ENCODE measurements around the gene TAS2R41. TPM values are rescaled to one million over a fixed set of nuclear protein-coding genes. Genes with fewer than 3 reads are reported as not detected.

Gene TAS2R41
- polyA plus RNA-seq (not detected in 3 replicates), polyA minus RNA-seq (1.0 to 1.2 TPM in 2 of 3 replicates, not detected in the other)
- not detected for polyA plus RNA-seq (2011; ENCODE audit: low read depth)
- not detected in 2 replicates for polyA plus RNA-seq (2011; cell fraction: cytosol; rRNA removed)
- 0.27 and 0.45 TPM in 2 replicates for polyA plus RNA-seq (2011; cell fraction: nucleus; rRNA removed)
- polyA plus RNA-seq (2012; ENCODE audit: low replicate concordance), result not detected in 2 replicates
- not detected for polyA minus RNA-seq (2011; cell fraction: cytosol; rRNA and poly(A)+ RNA removed)
- polyA minus RNA-seq (2011; cell fraction: nucleus; rRNA and poly(A)+ RNA removed), result 0.84 and 1.9 TPM in 2 replicates

GRCh38 chr7:143477501-143478150, at the start of gene TAS2R41:
Gene TAS2R41, plus strand, starts transcription at chr7:143477873. Its CDS starts 0 bp downstream, at chr7:143477873.
- Histone ChIP-seq H4K20me1 (ENCODE audit: control insufficient read depth, extremely low read depth, insufficient read depth, low read length) (no peaks in the 10 kb centered on the region), H3K79me2 (ENCODE audit: control insufficient read depth, insufficient read depth, low read length) (no peaks in the 10 kb centered on the region), H3K9me3 (ENCODE audit: control insufficient read depth, low read depth, low read length) (no peaks in the 10 kb centered on the region), H3K36me3 (ENCODE audit: control insufficient read depth in 2 of 2, extremely low read depth in 1 of 2, insufficient read depth in 2 of 2, low read length in 2 of 2) (no peaks in the 10 kb centered on the region), H3K27ac (ENCODE audit: control insufficient read depth, insufficient read depth, low read length) (no peak within 1 kb of the TSS), H3K4me1 (ENCODE audit: control insufficient read depth, extremely low read depth, insufficient read depth, low read length) (peaks cover 6% of the 10 kb centered on the region), H2AFZ (ENCODE audit: control insufficient read depth, low read length) (no peak within 1 kb of the TSS), H3K9ac (ENCODE audit: control insufficient read depth, extremely low read depth, insufficient read depth, low read length) (no peak within 1 kb of the TSS), H3K4me3 (ENCODE audit: control insufficient read depth in 2 of 3, extremely low read depth in 1 of 3, insufficient read depth in 2 of 3, low read depth in 1 of 3, low read length in 3 of 3) (no peak within 1 kb of the TSS), H3K27me3 (ENCODE audit: control insufficient read depth, extremely low read depth, insufficient read depth, low read length) (no peaks in the 10 kb centered on the region), H3K4me2 (ENCODE audit: control insufficient read depth, extremely low read depth, insufficient read depth, low read depth, low read length) (no peak within 1 kb of the TSS), H3K9me1 (ENCODE audit: control insufficient read depth, extremely low read depth, insufficient read depth, low read length) (no peaks in the 10 kb centered on the region)
- TF ChIP-seq CTCF (optimal IDR thresholded peaks at IDR 0.05 in 1 of 3, IDR thresholded peaks at IDR 0.05 in 1 of 3, conservative IDR thresholded peaks at IDR 0.05 in 1 of 3; ENCODE audit: extremely low read depth in 1 of 3, insufficient read depth in 2 of 3, low read length in 3 of 3) (no peak), EZH2 (IDR thresholded peaks at IDR 0.05; ENCODE audit: low read length) (no peak)
- dilution Hi-C loops (cut with MboI; ENCODE audit: extremely low pct_ligation_motif_present, low sequenced_read_pairs), result no loop called here
- FAIRE-seq (no peak), DNase-seq (ENCODE audit: low read depth, low spot score) (no peak)

- H3K79me2 ChIP-seq (ENCODE audit: control insufficient read depth, insufficient read depth, low read length), result no peaks in the 10 kb centered on the region
- peak overlapping the region; percentile 71 for H3K4me2 ChIP-seq (ENCODE audit: control insufficient read depth, extremely low read depth, insufficient read depth, low read depth, low read length)
- H3K9ac ChIP-seq (ENCODE audit: control insufficient read depth, extremely low read depth, insufficient read depth, low read length), result peak overlapping the region; percentile 65
- peak overlapping the region; percentile 89 for H2AFZ ChIP-seq (ENCODE audit: control insufficient read depth, low read length)
- dilution Hi-C loops (cut with MboI; ENCODE audit: extremely low pct_ligation_motif_present, low sequenced_read_pairs), result no loop called here
- peak overlapping the region; percentile 94 for H3K27ac ChIP-seq (ENCODE audit: control insufficient read depth, insufficient read depth, low read length)
- H3K4me1 ChIP-seq (ENCODE audit: control insufficient read depth, extremely low read depth, insufficient read depth, low read length), result peaks cover 29% of the 10 kb centered on the region
- no peaks in the 10 kb centered on the region for H3K36me3 ChIP-seq (ENCODE audit: control insufficient read depth in 2 of 2, extremely low read depth in 1 of 2, insufficient read depth in 2 of 2, low read length in 2 of 2)
- H3K4me3 ChIP-seq (ENCODE audit: control insufficient read depth in 2 of 3, extremely low read depth in 1 of 3, insufficient read depth in 2 of 3, low read depth in 1 of 3, low read length in 3 of 3), result peak overlapping the region; percentile 16 to 56 (median 47)
- no peak for TF ChIP-seq EZH2 (IDR thresholded peaks at IDR 0.05; ENCODE audit: low read length)
- H4K20me1 ChIP-seq (ENCODE audit: control insufficient read depth, extremely low read depth, insufficient read depth, low read length), result no peaks in the 10 kb centered on the region
- H3K27me3 ChIP-seq (ENCODE audit: control insufficient read depth, extremely low read depth, insufficient read depth, low read length), result no peaks in the 10 kb centered on the region
- no peaks in the 10 kb centered on the region for H3K9me1 ChIP-seq (ENCODE audit: control insufficient read depth, extremely low read depth, insufficient read depth, low read length)
- peak; percentile 87 for FAIRE-seq
- peak; percentile 65 for DNase-seq (ENCODE audit: low read depth, low spot score)
- H3K9me3 ChIP-seq (ENCODE audit: control insufficient read depth, low read depth, low read length), result no peaks in the 10 kb centered on the region
Observed at GRCh38 chr7:143429770-143430698, 47.6 kb upstream of the TAS2R41 start.
